Measurements from ENCODE around the gene HGF. TPM values are rescaled to one million over a fixed set of nuclear protein-coding genes. Genes with fewer than 3 reads are reported as not detected.

Gene HGF
- total RNA-seq, 2 donors from 2014 or later: 12.6 to 35.7 TPM

DNA sequence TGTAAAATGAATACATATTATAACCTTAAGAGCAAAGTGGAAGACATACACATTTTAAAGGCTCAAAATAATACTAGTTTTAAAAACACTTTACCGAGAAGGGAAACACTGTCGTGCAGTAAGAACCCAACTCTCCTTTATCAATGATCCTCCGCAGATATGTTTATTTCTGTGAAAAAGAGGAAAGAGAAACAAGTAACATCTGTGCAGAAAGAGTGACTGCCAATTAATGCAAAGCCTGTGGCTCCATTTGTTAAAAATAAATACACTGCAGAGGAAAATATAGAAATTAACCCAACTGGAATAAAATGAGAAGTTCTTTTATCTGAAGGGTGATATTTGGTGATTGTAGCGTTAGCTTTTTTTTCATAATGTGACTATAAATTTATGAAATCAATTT lies 62.7 kb downstream of the HGF start:
- no peak overlapping the region for H3K27ac ChIP-seq
- H3K4me1 ChIP-seq (ENCODE audit: control insufficient read depth in 1 of 2, low read depth in 2 of 2): no peaks in the 10 kb centered on the region
- TF ChIP-seq, protein P1, sequence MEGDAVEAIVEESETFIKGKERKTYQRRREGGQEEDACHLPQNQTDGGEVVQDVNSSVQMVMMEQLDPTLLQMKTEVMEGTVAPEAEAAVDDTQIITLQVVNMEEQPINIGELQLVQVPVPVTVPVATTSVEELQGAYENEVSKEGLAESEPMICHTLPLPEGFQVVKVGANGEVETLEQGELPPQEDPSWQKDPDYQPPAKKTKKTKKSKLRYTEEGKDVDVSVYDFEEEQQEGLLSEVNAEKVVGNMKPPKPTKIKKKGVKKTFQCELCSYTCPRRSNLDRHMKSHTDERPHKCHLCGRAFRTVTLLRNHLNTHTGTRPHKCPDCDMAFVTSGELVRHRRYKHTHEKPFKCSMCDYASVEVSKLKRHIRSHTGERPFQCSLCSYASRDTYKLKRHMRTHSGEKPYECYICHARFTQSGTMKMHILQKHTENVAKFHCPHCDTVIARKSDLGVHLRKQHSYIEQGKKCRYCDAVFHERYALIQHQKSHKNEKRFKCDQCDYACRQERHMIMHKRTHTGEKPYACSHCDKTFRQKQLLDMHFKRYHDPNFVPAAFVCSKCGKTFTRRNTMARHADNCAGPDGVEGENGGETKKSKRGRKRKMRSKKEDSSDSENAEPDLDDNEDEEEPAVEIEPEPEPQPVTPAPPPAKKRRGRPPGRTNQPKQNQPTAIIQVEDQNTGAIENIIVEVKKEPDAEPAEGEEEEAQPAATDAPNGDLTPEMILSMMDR (IDR thresholded peaks at IDR 0.05): no peak
- no peaks in the 10 kb centered on the region for H3K36me3 ChIP-seq
- H3K4me3 ChIP-seq: no peak overlapping the region
- ATAC-seq (ENCODE audit: insufficient number of reproducible peaks, low FRiP score, low read depth): no peak
- no peaks in the 10 kb centered on the region for H3K9me3 ChIP-seq
- no peak for DNase-seq (ENCODE audit: low spot score)
- no peaks in the 10 kb centered on the region for H3K27me3 ChIP-seq (replicated peaks; ENCODE audit: insufficient read depth)

DNA sequence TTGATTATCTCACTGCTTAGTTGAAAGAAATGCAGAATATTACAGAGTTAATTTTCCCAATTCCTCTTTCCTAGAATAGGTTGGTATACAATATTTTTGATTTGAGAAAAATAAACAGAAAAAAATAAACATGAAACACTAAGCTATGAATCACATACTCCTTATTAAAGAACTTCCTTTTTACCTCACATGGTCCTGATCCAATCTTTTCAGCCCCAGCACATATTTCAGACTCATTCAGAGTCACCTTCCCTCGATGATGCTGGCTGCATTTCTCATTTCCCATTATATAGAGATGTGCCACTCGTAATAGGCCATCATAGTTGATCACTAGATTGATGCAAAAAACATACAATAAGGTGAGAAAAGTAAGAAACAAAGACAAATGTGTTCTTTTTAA lies 64.6 kb downstream of the HGF start:
- no peak overlapping the region for H3K4me3 ChIP-seq
- no peak overlapping the region for H3K27ac ChIP-seq
- TF ChIP-seq, protein P1 (IDR thresholded peaks at IDR 0.05): no peak

DNA sequence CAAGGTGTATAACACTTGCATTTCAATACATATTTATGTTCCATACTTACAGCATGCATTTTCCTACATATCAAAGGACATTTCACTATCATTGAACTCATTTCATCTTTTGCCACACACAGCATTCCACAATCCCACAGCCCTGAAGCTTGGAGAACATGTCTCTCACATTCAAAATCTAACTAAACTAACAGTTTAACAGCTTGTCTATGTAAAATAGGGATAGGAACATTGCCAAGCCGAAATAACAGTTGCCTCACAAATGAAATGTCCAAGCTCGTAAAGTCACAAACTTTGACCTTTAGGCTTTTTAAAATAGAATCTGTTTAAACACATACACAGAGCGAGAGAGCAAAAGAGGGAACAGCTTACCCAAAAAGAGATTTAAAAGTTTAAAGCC lies 65.3 kb downstream of the HGF start:
- ATAC-seq (ENCODE audit: insufficient number of reproducible peaks, low FRiP score, low read depth): no peak
- no peak overlapping the region for H3K4me3 ChIP-seq
- DNase-seq (ENCODE audit: low spot score): no peak
- no peaks in the 10 kb centered on the region for H3K36me3 ChIP-seq
- TF ChIP-seq, protein P1 (IDR thresholded peaks at IDR 0.05): no peak
- H3K27me3 ChIP-seq (replicated peaks; ENCODE audit: insufficient read depth): no peaks in the 10 kb centered on the region
- no peaks in the 10 kb centered on the region for H3K4me1 ChIP-seq (ENCODE audit: control insufficient read depth in 1 of 2, low read depth in 2 of 2)
- no peaks in the 10 kb centered on the region for H3K9me3 ChIP-seq
- no peak overlapping the region for H3K27ac ChIP-seq

More for the DNA sequence above, 64.6 kb downstream of the HGF start:
- no peak for ATAC-seq (ENCODE audit: insufficient number of reproducible peaks, low FRiP score, low read depth)
- DNase-seq (ENCODE audit: low spot score): no peak
- H3K4me1 ChIP-seq (ENCODE audit: control insufficient read depth in 1 of 2, low read depth in 2 of 2): no peaks in the 10 kb centered on the region
- H3K27me3 ChIP-seq (replicated peaks; ENCODE audit: insufficient read depth): no peaks in the 10 kb centered on the region
- H3K9me3 ChIP-seq: no peaks in the 10 kb centered on the region
- no peaks in the 10 kb centered on the region for H3K36me3 ChIP-seq

DNA sequence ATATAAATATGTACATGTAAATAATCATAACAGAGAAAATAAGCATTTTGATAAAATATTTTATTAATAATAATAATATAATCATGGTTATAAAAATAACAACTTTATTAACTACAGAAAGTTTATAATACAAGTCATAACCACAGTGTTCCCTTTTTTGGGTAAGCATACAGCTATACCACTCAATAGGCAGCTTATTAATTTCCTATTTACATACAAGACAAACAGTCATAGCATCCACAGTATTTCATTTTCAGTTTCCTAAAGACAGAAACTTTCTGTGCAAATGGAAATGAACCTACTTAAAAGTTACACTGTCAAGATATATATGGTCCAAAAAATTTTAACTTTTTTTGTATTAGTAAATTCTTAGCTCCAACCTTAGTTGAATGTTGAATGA lies 70.9 kb downstream of the HGF start:
- DNase-seq (ENCODE audit: low spot score): no peak
- Histone ChIP-seq H3K9me3 (no peaks in the 10 kb centered on the region), H3K4me1 (ENCODE audit: control insufficient read depth in 1 of 2, low read depth in 2 of 2) (no peaks in the 10 kb centered on the region), H3K27me3 (replicated peaks; ENCODE audit: insufficient read depth) (no peaks in the 10 kb centered on the region), H3K27ac (no peak overlapping the region), H3K36me3 (no peaks in the 10 kb centered on the region), H3K4me3 (no peak overlapping the region)
- no peak for ATAC-seq (ENCODE audit: insufficient number of reproducible peaks, low FRiP score, low read depth)
- TF ChIP-seq, protein P1 (IDR thresholded peaks at IDR 0.05): no peak

DNA sequence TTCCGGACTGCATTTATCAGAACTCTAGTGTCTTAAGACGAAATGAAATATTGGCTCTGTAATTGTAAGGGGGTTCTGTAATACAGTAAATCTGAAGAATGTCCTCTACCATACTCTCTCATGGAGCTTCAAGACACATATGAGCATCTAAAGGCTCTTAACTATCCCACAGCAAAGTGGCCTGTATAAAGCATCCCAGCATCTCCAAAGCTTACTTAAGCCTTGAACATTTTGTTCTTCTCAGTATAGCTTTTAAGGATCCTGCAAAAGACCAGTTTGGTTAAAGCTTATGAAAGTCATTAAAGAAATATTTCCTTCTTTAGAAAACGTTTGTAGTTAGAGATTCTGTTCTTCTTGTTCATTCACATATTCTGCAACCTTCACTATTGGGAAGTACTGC lies 75.1 kb downstream of the HGF start:
- no peaks in the 10 kb centered on the region for H3K9me3 ChIP-seq
- TF ChIP-seq, protein P1 (IDR thresholded peaks at IDR 0.05): no peak
- DNase-seq (ENCODE audit: low spot score) (no peak), ATAC-seq (ENCODE audit: insufficient number of reproducible peaks, low FRiP score, low read depth) (no peak)
- no peak overlapping the region for H3K4me3 ChIP-seq
- peaks cover 0 to 15% of the 10 kb centered on the region in 2 donors for H3K4me1 ChIP-seq (ENCODE audit: control insufficient read depth in 1 of 2, low read depth in 2 of 2)
- H3K27me3 ChIP-seq (replicated peaks; ENCODE audit: insufficient read depth): no peaks in the 10 kb centered on the region
- H3K36me3 ChIP-seq: no peaks in the 10 kb centered on the region
- no peak overlapping the region for H3K27ac ChIP-seq
